Measurements from ENCODE around the gene CNTN6. TPM values are rescaled to one million over a fixed set of nuclear protein-coding genes. Genes with fewer than 3 reads are reported as not detected.

Gene CNTN6
- total and polyA plus RNA-seq, 2 of the 13 experiments (the other 11 are each of a cell fraction or from before 2014, with no cell fraction given), result not detected

GRCh38 chr3:1294586-1294985 lies 201.8 kb downstream of the CNTN6 start:
- ChIA-PET CTCF (ENCODE audit: low intra/inter-chr PET ratio, low total read pairs) (no interaction called here), POLR2A (no interaction called here)
- in situ Hi-C loops (cut with HindIII; ENCODE audit: extremely low pct_ligation_motif_present, low pct_unique_long_range_greater_than_20kb), result no loop called here
- Histone ChIP-seq H3K36me3 (replicated peaks in 1 of 2; ENCODE audit: control insufficient read depth in 1 of 2, insufficient read depth in 2 of 2, low read length in 2 of 2) (no peaks in the 10 kb centered on the region), H3K9me3 (ENCODE audit: low read length) (peaks cover 94% of the 10 kb centered on the region), H3K79me2 (ENCODE audit: insufficient read depth, low read length) (no peaks in the 10 kb centered on the region), H3K4me1 (ENCODE audit: insufficient read depth, low read length) (no peaks in the 10 kb centered on the region), H3K4me2 (ENCODE audit: low read depth, low read length) (no peak overlapping the region), H3K27ac (ENCODE audit: extremely low read length, insufficient read depth, low read length) (no peak overlapping the region), H4K20me1 (ENCODE audit: insufficient read depth, low read length) (no peaks in the 10 kb centered on the region), H3K9ac (ENCODE audit: insufficient read depth, low read depth, low read length) (no peak overlapping the region), H3K27me3 (ENCODE audit: control insufficient read depth in 1 of 2, insufficient read depth in 2 of 2, low read length in 2 of 2) (no peaks in the 10 kb centered on the region), H2AFZ (ENCODE audit: low read length) (no peak overlapping the region), H3K4me3 (replicated peaks in 1 of 3; ENCODE audit: insufficient read depth in 1 of 3, low read depth in 2 of 3, low read length in 3 of 3) (no peak overlapping the region)
- ATAC-seq (no peak), DNase-seq (ENCODE audit: low spot score) (no peak), FAIRE-seq (no peak)
- TF ChIP-seq ZNF784 (CRISPR knock-in tag; IDR thresholded peaks at IDR 0.05; ENCODE audit: borderline replicate concordance), result no peak
- no peak for TF ChIP-seq NKX3-1 (CRISPR knock-in tag; IDR thresholded peaks at IDR 0.05)
- TF ChIP-seq SRY (CRISPR knock-in tag; IDR thresholded peaks at IDR 0.05), result no peak
- 0 out of 4 replicates have a peak, but pooled peaks of 1 of the 2 experiments have one; percentile 27 for TF ChIP-seq MAFK (conservative IDR thresholded peaks at IDR 0.05 in 1 of 2, IDR thresholded peaks at IDR 0.05 in 1 of 2; ENCODE audit: low read length in 2 of 2)
- no peak for TF ChIP-seq ZNF546 (CRISPR knock-in tag; conservative IDR thresholded peaks at IDR 0.05)
- TF ChIP-seq ZBTB43 (CRISPR knock-in tag; conservative IDR thresholded peaks at IDR 0.05), result no peak
- no TSS peak for BruUV-seq (replicated peaks)
- intact Hi-C loops (cut with micrococcal nuclease; ENCODE audit: unreplicated experiment), result no loop called here
- 11% methylated on average over 5 of the region's 5 CpGs for WGBS (ENCODE audit: low lambda C conversion rate)
